Liver (tissue), 9 donors: ENCODE data around the gene KAT7. TPM values are rescaled to one million over a fixed set of nuclear protein-coding genes. Genes with fewer than 3 reads are reported as not detected.

Experiments used
- DNase-seq: peaks from one replicate; pipeline ENCODE4 v3.0.0-alpha.2; 2017; ENCODE audit warnings: low spot score
- H3K27ac ChIP-seq, 2 donors: one replicate each; pipeline ENCODE4 v1.7.0; 2013; ENCODE audit warnings: inconsistent platforms in 2 of 2, low read length in 2 of 2, control low read depth in 1 of 2, low read depth in 1 of 2, mild to moderate bottlenecking in 1 of 2
- H3K27me3 ChIP-seq, 4 donors: one replicate each; pipeline versions ENCODE4 v1.6.1 to v1.7.0; 2013; ENCODE audit warnings: low read length in 3 of 4, inconsistent platforms in 1 of 4, mild to moderate bottlenecking in 1 of 4, moderate library complexity in 1 of 4; ENCODE audit not compliant: control insufficient read depth in 4 of 4, insufficient read depth in 4 of 4
- H3K36me3 ChIP-seq, 4 donors: one replicate each; pipeline versions ENCODE4 v1.6.1 to v1.7.0; 2013; ENCODE audit warnings: low read length in 3 of 4, mild to moderate bottlenecking in 3 of 4, low read depth in 1 of 4, moderate library complexity in 1 of 4; ENCODE audit not compliant: control insufficient read depth in 4 of 4, insufficient read depth in 3 of 4
- H3K4me1 ChIP-seq, 4 donors: one replicate each; pipeline versions ENCODE4 v1.6.1 to v1.7.0; 2013; ENCODE audit warnings: low read length in 3 of 4, mild to moderate bottlenecking in 3 of 4, moderate library complexity in 1 of 4; ENCODE audit not compliant: control insufficient read depth in 4 of 4, insufficient read depth in 4 of 4
- H3K4me3 ChIP-seq, 3 donors: one replicate each; pipeline versions ENCODE4 v1.6.1 to v1.7.0; 2013; ENCODE audit warnings: low read length in 3 of 3, control low read depth in 1 of 3, low read depth in 1 of 3, mild to moderate bottlenecking in 1 of 3
- H3K9ac ChIP-seq, 2 donors: one replicate each; pipeline ENCODE4 v1.7.0; 2013; ENCODE audit warnings: low read length in 2 of 2, mild to moderate bottlenecking in 2 of 2, moderate library complexity in 2 of 2, control low read depth in 1 of 2, low read depth in 1 of 2
- H3K9me3 ChIP-seq, 4 donors: one replicate each; pipeline versions ENCODE4 v1.6.1 to v1.7.0; 2013; ENCODE audit warnings: low read length in 3 of 4; ENCODE audit not compliant: control insufficient read depth in 4 of 4
- ATF3 ChIP-seq: IDR thresholded peaks from 2 replicates; pipeline ENCODE4 v1.6.1; 2016; ENCODE audit warnings: antibody characterized with exemption
- CTCF ChIP-seq: fragments of 150-350 bp; IDR thresholded peaks from 2 replicates; pipeline ENCODE4 v1.5.1; 2017; ENCODE audit warnings: improper control_type of control experiment, low read depth, low read length; ENCODE audit not compliant: missing input control
- EGR1 ChIP-seq, 2 donors: IDR thresholded peaks; 2 replicates each; pipeline ENCODE4 v1.6.1; 2016 to 2018; ENCODE audit warnings: antibody characterized with exemption in 2 of 2, low read depth in 2 of 2
- FOXA2 ChIP-seq: IDR thresholded peaks from 2 replicates; pipeline ENCODE4 v1.6.1; 2016; ENCODE audit warnings: antibody characterized with exemption
- GABPA ChIP-seq, 2 donors: IDR thresholded peaks in 1 of 2; conservative IDR thresholded peaks in 1 of 2; 2 replicates each; pipeline ENCODE4 v1.6.1; 2016; ENCODE audit warnings: antibody characterized with exemption in 2 of 2, mild to moderate bottlenecking in 1 of 2, moderate library complexity in 1 of 2
- HNF4A ChIP-seq, 2 donors: conservative IDR thresholded peaks; 2 replicates each; pipeline ENCODE4 v1.6.1; 2016; ENCODE audit warnings: antibody characterized with exemption in 2 of 2, mild to moderate bottlenecking in 2 of 2
- HNF4G ChIP-seq: IDR thresholded peaks from 2 replicates; pipeline ENCODE4 v1.6.1; 2016; ENCODE audit warnings: antibody characterized with exemption
- JUND ChIP-seq, 2 donors: IDR thresholded peaks; 2 replicates each; pipeline ENCODE4 v1.6.1; 2016; ENCODE audit warnings: antibody characterized with exemption in 2 of 2
- MAX ChIP-seq: IDR thresholded peaks from 2 replicates; pipeline ENCODE4 v1.6.1; 2016; ENCODE audit warnings: antibody characterized with exemption
- NR2F2 ChIP-seq: IDR thresholded peaks from 2 replicates; pipeline ENCODE4 v1.6.1; 2016; ENCODE audit warnings: antibody characterized with exemption
- RAD21 ChIP-seq, 2 donors: IDR thresholded peaks; 2 replicates each; pipeline ENCODE4 v1.6.1; 2016; ENCODE audit warnings: antibody characterized with exemption in 2 of 2, mild to moderate bottlenecking in 2 of 2
- REST ChIP-seq: IDR thresholded peaks from 2 replicates; pipeline ENCODE4 v1.6.1; 2016; ENCODE audit warnings: antibody characterized with exemption, mild to moderate bottlenecking
- RXRA ChIP-seq, 2 donors: IDR thresholded peaks; 2 replicates each; pipeline ENCODE4 v1.6.1; 2017 to 2018; ENCODE audit warnings: antibody characterized with exemption in 2 of 2, mild to moderate bottlenecking in 1 of 2
- SP1 ChIP-seq: IDR thresholded peaks from 2 replicates; pipeline ENCODE4 v1.6.1; 2018; ENCODE audit warnings: antibody characterized with exemption, mild to moderate bottlenecking
- TAF1 ChIP-seq: conservative IDR thresholded peaks from 2 replicates; pipeline ENCODE4 v1.6.1; 2016; ENCODE audit warnings: antibody characterized with exemption, mild to moderate bottlenecking
- YY1 ChIP-seq: IDR thresholded peaks from 2 replicates; pipeline ENCODE4 v1.6.1; 2016; ENCODE audit warnings: antibody characterized with exemption, mild to moderate bottlenecking
- ZBTB33 ChIP-seq: IDR thresholded peaks from 2 replicates; pipeline ENCODE4 v1.6.1; 2016; ENCODE audit warnings: antibody characterized with exemption
- WGBS: extraction: QIAGEN DNeasy Blood & Tissue Kit; methylation state at CpG from one replicate; pipeline ENCODE4 v1.1.7; 2013; 5-methylcytosine and 5-hydroxymethylcytosine counted together
- polyA plus RNA-seq, 2 donors: library from polyadenylated mRNA; stranded (reverse) in 1 of 2; unstranded in 1 of 2; fragments of 200-250 nt in 1 of 2; fragments of >200 nt in 1 of 2; fragmentation: Nextera tagmentation in 1 of 2; extraction: Ambion mirVana in 1 of 2; gene quantifications; one replicate each; pipeline versions ENCODE4 v1.2.1 to v1.2.3, GENCODE V29; 2013 to 2015
- total RNA-seq, 2 donors: library from RNA; depleted of rRNA; stranded (reverse); fragments of >200 nt; gene quantifications; one replicate each; pipeline ENCODE4 v1.2.3, GENCODE V29; 2014
- donor health status: healthy.
- donor health status: healthy.
- donor health status: healthy.
- donor health status: healthy.
- donor health status: healthy.

The KAT7 gene
- total and polyA plus RNA-seq, 4 donors: 6.1 to 24.2 (median 12.6) TPM

GRCh38 chr17:49787884-49788477, 500 bp upstream of the KAT7 start:
- Histone ChIP-seq H3K4me1 (peaks cover 3 to 25% (median 20%) of the 10 kb centered on the region in 4 donors), H3K27ac (peak overlapping the region; percentile 99), H3K27me3 (no peaks in the 10 kb centered on the region), H3K36me3 (peaks cover 0 to 13% (median 11%) of the 10 kb centered on the region in 4 donors), H3K9ac (peak overlapping the region; percentile 17 to 94), H3K4me3 (peak overlapping the region; percentile 50 to 90 (median 53)), H3K9me3 (no peaks in the 10 kb centered on the region)
- WGBS: 6% methylated on average over 17 of the region's 17 CpGs
- TF ChIP-seq NR2F2 (peak; percentile 9), ATF3 (peak; percentile 58), HNF4A (conservative IDR thresholded peaks at IDR 0.05) (no peak), EGR1 (IDR thresholded peaks at IDR 0.05; ENCODE audit: low read depth in 2 of 2) (no peak), RAD21 (IDR thresholded peaks at IDR 0.05) (peak in 1 of 2 donors; percentile 20), RXRA (IDR thresholded peaks at IDR 0.05) (no peak), GABPA (IDR thresholded peaks at IDR 0.05 in 1 of 2, conservative IDR thresholded peaks at IDR 0.05 in 1 of 2) (no peak), REST (no peak), JUND (IDR thresholded peaks at IDR 0.05) (no peak), CTCF (no peak), TAF1 (peak; percentile 93), FOXA2 (no peak), YY1 (no peak), MAX (no peak), HNF4G (no peak), SP1 (peak; percentile 18), ZBTB33 (no peak)
- DNase-seq: no peak
